Cardiac fibroblast (primary cell): ENCODE measurements around the gene RTN4R.

Source experiments
- DNase-seq, 2 donors: peaks; one replicate each; pipeline versions ENCODE4 v3.0.0 to v3.0.0-alpha.2; 2010; ENCODE audit warnings: low read depth in 2 of 2
- H3K4me3 ChIP-seq, 2 donors: replicated peaks in 1 of 2; 1 replicate in 1 of 2; 2 replicates in 1 of 2; pipeline ENCODE4 v1.5.1; 2011; ENCODE audit warnings: low read depth in 2 of 2, low read length in 2 of 2, mild to moderate bottlenecking in 2 of 2, moderate library complexity in 1 of 2
- TF ChIP-seq, protein P1 (sequence below): IDR thresholded peaks from one replicate; pipeline ENCODE4 v1.5.1; 2011; ENCODE audit warnings: low read depth, mild to moderate bottlenecking, low read length, inconsistent platforms

Gene RTN4R

DNA sequence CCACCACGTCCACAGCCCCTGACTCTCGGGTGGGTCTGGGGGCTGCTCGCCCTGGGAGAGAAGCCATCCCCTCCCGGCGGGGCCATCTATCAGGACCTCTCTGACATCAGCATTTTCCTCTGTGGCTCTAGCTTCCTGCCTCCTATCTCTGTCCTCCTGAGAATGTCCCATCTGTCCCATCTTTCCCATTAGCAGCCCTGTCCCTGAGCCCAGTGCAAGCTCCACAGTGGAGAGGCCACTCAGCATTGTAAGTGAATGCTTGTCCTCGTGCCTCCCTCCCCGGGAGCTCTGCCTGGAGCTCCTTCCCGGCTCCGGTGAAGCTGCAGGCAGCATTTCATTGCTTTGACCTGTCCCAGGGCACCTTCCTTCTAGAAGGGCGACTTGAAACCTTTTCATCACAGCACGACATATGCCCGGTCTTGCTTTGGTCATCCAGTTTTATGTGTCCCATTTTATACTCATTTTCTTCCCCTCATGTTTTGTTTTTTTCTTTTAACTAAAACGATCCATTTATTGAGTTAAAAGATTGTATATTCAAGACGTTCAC lies 49.7 kb downstream of the RTN4R start:
- DNase-seq = no peak
- H3K4me3 ChIP-seq = no peak overlapping the region
- TF ChIP-seq, protein P1, sequence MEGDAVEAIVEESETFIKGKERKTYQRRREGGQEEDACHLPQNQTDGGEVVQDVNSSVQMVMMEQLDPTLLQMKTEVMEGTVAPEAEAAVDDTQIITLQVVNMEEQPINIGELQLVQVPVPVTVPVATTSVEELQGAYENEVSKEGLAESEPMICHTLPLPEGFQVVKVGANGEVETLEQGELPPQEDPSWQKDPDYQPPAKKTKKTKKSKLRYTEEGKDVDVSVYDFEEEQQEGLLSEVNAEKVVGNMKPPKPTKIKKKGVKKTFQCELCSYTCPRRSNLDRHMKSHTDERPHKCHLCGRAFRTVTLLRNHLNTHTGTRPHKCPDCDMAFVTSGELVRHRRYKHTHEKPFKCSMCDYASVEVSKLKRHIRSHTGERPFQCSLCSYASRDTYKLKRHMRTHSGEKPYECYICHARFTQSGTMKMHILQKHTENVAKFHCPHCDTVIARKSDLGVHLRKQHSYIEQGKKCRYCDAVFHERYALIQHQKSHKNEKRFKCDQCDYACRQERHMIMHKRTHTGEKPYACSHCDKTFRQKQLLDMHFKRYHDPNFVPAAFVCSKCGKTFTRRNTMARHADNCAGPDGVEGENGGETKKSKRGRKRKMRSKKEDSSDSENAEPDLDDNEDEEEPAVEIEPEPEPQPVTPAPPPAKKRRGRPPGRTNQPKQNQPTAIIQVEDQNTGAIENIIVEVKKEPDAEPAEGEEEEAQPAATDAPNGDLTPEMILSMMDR = no peak

DNA sequence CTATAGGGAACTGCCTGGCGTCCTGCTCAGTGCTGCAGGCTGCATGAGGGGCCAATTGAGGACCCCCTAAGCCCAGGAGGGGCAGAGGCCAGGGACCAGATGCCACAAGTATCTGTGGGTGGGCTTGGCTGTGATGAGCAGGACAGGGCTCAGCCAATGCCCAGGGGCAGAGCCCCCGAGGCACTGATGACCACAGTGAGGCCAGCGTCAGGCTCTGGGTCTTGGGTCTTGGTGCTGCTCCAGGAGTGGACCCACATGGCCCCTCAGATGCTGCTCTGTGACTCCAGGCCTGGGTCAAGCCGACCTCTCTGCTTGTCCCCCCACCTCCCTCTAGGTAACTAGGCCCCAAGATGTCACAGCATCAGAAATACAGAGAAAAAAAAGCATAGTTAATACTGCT lies 50.6 kb downstream of the RTN4R start:
- no peak overlapping the region for H3K4me3 ChIP-seq
- TF ChIP-seq, protein P1 = no peak
- no peak for DNase-seq

DNA sequence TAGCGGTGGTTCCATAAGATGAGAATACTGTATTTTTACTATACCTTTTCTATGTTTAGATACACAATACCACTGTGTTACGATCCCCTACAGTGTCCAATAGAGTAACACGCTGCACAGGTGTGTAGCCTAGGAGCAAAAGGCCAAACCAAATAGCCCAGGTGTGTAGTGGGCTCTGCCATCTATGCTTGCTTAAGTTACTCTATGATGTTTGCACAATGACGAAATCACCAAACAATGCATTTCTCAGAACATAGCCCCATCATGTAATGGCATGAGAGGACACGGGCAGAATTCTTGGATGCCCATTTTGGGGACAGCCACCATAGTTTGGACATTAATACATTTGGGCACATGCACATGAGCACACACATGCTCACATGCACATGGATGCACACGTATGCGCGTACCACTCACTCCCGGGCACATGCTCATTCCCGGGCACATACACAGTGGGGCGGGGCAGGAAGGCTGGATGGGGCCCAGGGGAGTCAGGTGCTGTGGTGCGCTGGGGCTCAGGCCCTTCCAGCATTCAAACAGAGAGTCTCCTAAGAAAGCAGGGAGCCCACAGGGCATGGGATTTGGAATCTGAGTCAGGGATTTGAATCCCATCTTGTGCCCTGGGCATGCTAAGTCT lies 51.1 kb downstream of the RTN4R start:
- TF ChIP-seq, protein P1 = no peak
- H3K4me3 ChIP-seq = no peak overlapping the region
- no peak for DNase-seq

DNA sequence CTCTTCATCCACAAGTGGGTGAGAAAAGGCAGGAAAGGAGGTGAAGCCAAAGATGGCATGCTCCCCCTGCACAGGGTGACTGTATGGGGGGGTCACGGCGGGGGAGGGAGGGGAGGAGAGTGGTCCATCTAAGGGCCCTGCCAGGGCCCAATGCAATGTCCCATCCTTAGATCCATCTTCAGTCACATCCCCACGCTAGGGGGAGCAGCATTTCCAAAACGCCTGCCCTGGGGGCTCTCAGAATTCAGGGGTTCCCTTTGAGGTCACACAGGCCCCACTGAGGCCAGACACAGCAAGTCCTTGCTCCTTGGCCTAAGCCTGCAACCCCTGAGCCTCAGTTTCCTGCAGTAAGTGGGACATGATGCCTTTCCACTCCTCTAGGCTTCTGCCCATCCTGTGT lies 52.4 kb downstream of the RTN4R start:
- no peak for DNase-seq
- H3K4me3 ChIP-seq = no peak overlapping the region
- TF ChIP-seq, protein P1 = no peak

DNA sequence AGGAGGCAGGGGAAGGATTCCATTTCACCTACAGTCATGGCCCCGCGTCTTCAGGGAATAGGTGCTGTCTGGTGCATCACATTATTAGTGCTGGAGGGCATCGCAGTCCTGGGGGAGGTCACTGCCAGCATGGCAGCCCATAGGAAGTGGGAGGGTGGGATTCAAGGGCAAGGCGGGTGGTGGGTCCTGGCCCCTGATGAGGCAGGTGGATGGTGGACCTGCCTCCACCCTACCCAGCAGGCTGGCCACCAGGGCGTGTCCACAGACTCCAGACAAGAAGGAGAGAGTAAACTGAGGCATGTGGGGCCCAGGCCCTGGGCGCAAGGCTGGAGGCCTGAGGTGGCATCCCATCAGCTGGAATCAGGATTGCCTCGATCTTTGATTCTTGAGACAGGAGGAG lies 53.3 kb downstream of the RTN4R start:
- no peak overlapping the region for H3K4me3 ChIP-seq
- DNase-seq = no peak
- TF ChIP-seq, protein P1 = no peak

DNA sequence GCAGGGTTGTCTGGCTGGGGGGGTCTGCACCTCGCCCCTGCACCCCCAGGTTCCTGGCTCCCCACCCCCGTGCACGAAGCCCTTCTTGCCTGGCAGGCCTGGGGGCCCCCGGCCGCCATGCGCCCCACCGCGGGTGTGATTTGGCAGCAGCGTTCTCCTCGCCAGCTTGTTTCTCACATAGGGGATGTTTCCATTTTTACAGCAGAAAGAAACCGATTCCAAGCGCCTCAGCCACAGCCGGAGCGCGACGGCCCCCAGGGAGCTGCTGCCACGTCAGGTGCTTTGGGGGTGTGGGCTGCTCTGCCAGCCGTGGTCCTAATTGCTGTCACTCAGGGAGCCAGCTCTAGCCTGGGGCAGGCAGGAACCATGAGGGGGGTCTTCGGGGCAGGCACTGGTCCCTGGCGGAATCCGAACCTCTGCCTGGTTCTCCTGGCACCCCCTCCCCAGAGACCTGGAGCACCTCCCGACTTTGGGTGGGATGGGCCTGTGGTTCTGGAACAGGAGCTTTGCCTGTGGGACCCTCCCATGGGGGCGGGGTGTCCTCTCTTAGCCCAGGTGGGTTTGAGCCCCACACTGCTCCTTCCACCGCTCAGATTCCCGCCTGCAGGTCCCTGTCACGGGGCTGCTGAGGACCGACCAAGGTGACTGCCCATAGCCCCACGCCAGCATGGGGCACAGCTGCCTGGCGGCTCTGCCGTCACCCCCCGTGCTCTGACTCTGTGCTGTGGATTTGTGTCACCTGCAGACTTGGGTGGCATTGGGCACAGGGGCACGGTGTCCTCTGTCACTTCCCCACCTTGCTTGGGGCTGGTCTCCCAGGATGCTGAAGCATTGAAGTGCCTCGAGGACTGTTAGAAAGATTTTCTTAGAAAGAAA lies 54.0 kb downstream of the RTN4R start:
- TF ChIP-seq, protein P1 = no peak
- no peak for DNase-seq
- no peak overlapping the region for H3K4me3 ChIP-seq
